OCI-M2 (cell line): Measurements from ENCODE around the gene ATP9B.

Source experiments
- DNase-seq: peaks from one replicate; lab custom pipeline; 2025; ENCODE audit not compliant: unreplicated experiment; lab: John Stamatoyannopoulos, UW

Gene ATP9B, protein sequence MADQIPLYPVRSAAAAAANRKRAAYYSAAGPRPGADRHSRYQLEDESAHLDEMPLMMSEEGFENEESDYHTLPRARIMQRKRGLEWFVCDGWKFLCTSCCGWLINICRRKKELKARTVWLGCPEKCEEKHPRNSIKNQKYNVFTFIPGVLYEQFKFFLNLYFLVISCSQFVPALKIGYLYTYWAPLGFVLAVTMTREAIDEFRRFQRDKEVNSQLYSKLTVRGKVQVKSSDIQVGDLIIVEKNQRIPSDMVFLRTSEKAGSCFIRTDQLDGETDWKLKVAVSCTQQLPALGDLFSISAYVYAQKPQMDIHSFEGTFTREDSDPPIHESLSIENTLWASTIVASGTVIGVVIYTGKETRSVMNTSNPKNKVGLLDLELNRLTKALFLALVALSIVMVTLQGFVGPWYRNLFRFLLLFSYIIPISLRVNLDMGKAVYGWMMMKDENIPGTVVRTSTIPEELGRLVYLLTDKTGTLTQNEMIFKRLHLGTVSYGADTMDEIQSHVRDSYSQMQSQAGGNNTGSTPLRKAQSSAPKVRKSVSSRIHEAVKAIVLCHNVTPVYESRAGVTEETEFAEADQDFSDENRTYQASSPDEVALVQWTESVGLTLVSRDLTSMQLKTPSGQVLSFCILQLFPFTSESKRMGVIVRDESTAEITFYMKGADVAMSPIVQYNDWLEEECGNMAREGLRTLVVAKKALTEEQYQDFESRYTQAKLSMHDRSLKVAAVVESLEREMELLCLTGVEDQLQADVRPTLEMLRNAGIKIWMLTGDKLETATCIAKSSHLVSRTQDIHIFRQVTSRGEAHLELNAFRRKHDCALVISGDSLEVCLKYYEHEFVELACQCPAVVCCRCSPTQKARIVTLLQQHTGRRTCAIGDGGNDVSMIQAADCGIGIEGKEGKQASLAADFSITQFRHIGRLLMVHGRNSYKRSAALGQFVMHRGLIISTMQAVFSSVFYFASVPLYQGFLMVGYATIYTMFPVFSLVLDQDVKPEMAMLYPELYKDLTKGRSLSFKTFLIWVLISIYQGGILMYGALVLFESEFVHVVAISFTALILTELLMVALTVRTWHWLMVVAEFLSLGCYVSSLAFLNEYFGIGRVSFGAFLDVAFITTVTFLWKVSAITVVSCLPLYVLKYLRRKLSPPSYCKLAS

DNA sequence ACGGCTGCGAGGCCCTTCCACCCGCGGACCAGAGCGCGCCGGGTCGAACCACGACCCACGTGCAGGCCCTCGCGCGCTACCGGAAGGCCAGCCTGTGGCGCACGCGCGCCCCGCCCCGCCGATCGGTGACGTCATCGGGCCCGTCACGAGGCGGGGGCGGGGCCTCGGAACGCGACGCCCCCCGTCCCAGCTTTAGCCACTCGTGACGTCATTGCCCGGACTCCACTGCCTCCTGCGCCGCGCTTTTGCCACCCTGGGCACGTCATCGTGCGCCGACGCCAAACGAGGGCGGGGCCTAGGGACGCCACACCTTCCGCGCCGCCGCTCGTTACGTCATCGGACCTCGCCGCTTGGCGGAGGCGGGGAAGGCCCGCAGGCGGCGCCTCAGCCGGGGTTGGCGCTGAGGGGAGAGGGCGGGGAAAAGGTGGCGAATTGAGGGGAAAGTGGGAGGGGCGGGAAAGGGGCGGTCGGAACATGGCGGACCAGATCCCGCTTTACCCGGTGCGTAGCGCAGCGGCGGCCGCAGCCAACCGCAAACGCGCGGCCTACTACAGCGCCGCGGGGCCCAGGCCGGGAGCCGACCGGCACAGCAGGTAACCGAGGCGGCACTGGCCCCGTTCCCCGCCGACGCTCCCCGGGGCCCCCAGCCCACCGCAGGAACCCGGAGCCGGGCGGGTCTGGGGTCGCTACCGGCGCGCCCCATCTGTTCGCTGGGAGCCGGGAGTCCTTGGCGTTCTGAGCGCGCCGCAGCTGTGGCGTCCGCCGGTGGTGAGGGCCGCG, at the start of gene ATP9B:
ATP9B (plus strand) TSS at position 458 of the 780 bp plus-strand sequence; CDS start at position 475, 17 bp downstream.
- peak; percentile 36 for DNase-seq

GRCh38 chr18:79019881-79020280, 49.3 kb upstream of the ATP9B start:
- DNase-seq: no peak

- DNase-seq: no peak
These were observed 46.6 kb upstream of the ATP9B start for GRCh38 chr18:79022603-79023002.

DNA sequence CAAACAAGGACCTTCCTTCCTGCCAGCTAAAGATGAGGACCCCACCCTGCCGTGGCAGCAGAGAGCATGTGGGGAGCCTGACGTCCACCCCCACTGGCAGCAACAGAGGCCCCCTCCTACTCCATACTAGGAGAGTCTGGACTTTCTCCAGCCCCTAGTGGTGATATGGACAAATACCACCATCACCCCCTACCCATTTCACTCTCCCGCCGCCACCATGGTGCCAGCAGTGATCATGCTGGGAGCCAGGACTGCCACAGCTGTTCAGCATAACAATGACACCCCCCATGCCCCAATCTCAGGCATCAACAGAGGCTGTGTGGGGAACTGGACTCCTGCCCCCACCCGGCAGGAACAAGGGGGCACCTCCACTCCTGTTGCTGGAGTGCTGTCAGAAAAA, 42.7 kb upstream of the ATP9B start:
- DNase-seq: no peak

GRCh38 chr18:79030680-79031079, 38.5 kb upstream of the ATP9B start:
- DNase-seq: no peak

- no peak for DNase-seq
These were observed 26.9 kb upstream of the ATP9B start for GRCh38 chr18:79042276-79042675.

- DNase-seq: no peak
These were observed 25.9 kb upstream of the ATP9B start for GRCh38 chr18:79043288-79043687.

DNA sequence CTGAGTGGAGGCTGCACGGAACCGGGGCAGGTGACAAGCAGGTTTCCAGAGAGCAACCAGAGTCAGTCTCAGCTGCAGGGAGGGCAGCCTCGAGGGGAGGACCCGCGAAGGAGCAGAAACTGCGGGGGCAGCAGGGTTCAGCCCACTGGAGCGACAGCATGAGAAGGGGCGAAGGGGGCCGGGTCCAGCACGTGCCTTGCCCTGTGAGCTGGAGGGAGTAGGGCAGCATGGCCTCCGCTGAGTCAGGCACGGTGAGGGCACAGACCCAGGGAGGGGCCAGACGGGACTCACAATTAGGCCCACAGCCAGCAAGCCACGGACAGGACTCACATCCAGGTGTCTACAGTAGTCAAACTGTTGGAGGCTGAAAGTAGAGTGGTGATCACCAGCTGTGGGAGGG, 22.7 kb upstream of the ATP9B start:
- no peak for DNase-seq

DNA sequence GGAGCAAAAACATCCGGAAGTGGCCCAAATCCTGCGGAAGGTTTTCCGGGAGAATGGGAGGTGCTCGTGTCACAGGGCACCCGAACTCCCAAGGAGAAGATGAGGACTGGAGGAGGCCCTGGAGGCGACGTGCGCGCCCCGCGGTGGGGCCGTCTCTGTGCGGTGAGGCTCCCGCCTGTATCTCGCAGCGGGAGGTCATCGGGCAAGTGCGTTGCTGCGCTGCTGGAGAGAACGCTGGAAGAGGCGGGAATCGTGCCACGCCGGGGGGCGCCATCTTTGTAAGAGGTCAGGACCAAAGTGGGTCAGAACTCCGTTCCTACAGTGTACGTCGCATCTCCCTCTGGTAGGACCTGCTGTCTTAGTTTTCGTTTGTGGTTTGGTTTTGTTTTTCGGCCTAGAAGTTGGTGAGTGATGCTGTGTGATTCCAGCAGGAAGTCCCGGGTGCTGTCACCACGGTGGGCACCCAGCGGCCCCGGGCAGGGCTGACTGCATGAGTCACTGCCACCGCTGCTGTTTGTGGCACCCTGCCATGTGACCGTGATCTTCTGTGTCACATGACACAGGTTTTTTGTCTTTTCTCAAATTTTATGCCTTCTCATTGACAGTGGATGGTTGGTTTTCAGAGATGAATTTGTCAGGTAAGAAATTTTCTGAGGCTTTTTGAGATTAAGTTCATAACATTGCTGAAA, 21.5 kb upstream of the ATP9B start:
- no peak for DNase-seq

- no peak for DNase-seq
These were observed 21.0 kb upstream of the ATP9B start for GRCh38 chr18:79048245-79048632.

DNA sequence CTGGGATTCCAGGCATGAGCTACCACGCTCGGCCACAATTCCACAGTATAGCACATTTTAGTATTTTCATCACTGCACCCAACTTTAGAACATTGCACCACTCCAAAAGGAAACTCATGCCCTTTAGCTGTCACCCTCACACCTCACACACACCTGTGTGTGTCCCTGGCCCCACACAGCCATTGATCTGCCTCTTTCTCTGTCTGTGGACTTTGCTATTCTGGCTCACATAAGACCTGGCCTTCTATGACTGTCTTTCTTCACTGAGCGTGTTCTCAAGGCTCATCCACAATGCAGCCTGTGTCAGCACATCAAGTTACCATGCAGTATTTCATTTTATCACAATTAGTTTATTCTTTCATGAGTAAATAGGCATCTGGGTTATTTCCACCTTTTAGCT, 19.7 kb upstream of the ATP9B start:
- DNase-seq: no peak

- DNase-seq: no peak
These were observed 19.2 kb upstream of the ATP9B start for GRCh38 chr18:79050005-79050404.

DNA sequence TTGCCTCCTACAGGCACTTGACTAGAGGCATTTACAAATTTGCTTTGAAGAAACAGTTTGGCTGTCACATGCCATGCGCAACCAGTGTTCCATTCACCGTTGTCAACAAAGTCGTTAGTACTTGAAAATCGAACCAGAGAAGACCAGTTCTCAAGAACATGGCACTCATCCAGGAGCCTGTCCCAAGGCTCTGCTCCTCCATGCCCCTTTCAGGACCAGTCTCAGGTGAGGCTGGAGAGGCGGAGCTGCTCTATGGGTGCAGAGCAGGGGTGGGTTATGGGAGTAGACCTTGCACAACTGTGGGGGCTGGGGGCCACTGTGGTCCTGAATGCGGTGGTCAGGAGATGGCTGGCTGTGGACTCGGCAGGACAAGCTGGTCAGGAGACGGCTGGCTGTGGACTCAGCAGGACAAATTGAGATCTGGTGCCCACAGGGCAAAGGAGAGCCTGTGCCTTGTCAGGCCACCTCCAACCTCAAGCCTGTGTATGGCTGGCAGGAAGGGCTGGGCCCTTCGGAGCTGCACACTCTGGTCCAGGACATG, 12.3 kb upstream of the ATP9B start:
- no peak for DNase-seq

DNA sequence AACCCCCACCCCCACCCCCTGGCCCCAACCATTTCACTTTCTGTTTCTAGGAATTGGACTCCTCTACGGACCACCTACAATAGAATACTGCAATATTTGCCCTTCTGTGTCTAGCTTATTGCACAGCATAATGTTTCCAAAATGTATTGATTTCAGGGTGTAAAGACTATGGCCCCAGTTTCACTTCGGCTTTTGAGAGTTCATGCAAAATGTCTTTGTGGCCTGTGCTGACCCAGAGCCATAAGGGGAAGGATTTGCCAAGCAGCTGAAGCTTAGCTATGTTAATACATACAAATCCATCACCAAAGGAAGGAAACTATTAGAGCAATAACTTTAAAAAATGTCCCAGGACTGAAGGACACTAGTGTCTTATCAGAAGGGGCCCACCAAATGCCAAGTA, 11.2 kb upstream of the ATP9B start:
- DNase-seq: no peak

DNA sequence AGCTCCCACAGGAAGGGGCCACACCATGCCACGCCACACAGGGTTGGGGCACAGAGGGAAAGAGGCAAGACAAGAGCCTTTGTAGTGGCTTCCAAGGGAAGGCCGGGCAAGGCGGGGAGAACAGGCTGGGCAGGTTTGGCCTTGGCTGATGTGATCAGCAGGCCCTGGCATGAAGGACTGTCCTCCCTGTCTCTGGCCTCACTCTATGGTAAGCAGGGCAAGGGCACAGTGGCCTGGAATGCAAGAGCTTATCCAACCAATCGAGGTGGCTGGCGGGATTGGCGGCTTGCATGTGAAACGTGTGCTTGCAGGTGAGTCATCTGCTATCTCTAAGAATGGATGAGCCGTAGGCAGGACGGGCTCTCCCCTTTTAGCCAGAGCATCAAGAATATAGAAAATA, 6.4 kb upstream of the ATP9B start:
- DNase-seq: no peak

DNA sequence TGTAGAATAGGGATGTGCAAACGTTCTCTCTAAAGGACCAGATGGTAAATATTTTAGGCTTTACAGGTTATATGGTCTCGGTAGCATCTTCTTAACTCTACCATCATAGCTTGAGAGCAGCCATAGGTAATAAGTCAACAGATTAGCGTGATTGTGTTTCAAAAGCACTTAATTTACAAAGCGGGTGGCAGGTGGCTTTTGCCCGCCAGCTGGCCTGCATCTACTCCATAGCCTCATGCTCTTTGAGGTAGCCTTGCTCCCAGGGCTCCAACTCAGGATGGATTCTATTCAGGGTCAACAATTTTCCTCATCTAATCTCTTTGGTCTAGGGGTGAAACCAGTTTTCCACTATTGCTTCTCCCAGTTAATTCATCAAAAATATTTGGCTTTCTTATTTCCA, 5.0 kb upstream of the ATP9B start:
- DNase-seq: no peak

GRCh38 chr18:79065802-79066201, 3.4 kb upstream of the ATP9B start:
- no peak for DNase-seq

DNA sequence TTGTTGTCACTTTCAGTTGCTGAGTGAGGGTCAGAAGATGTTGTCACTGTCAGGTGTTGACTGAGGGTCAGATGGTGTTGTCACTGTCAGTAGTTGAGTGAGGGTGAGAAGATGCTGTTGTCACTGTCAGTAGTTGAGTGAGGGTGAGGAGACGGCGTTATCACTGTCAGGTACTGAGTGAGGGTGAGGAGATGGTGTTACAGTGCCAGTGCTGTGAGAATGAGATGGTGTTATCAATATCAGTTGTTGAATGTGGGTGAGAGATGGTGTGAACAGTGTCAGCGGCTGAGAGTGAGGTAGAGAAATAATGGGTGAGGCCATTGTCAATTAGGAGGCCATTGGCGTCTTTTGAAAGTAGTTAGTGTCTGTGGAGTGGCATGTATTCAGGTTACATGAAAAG, 1.6 kb upstream of the ATP9B start:
- DNase-seq: no peak

- no peak for DNase-seq
These were observed 755 bp upstream of the ATP9B start for GRCh38 chr18:79068341-79068936.

DNA sequence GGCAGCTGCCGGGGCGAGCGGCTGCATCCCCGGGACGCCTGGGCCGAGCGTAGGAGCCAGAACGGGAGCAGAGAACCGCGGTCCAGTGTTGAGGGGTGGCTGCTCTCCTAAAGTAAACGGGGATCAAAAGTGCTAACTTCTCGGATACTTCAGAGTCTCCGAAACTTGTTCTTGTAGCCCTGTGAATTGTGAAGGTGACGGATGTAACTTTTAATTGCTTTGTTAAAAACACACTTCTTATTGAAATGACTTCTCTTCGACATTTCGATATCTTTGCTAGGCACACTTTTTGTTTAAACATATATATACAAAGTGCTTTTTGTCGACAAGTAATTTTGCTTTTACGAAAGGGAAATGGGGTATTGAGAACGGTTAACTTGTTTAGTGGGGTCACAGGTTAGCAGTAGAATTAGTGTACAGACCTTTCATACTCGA, 540 bp downstream of the ATP9B start:
- DNase-seq: no peak
